Eye (tissue), 1 donor: ENCODE data around the gene MYEOV.

Experiments
- DNase-seq: peaks from one replicate; pipeline ENCODE4 v3.0.0-alpha.2; 2015

The MYEOV gene

DNA sequence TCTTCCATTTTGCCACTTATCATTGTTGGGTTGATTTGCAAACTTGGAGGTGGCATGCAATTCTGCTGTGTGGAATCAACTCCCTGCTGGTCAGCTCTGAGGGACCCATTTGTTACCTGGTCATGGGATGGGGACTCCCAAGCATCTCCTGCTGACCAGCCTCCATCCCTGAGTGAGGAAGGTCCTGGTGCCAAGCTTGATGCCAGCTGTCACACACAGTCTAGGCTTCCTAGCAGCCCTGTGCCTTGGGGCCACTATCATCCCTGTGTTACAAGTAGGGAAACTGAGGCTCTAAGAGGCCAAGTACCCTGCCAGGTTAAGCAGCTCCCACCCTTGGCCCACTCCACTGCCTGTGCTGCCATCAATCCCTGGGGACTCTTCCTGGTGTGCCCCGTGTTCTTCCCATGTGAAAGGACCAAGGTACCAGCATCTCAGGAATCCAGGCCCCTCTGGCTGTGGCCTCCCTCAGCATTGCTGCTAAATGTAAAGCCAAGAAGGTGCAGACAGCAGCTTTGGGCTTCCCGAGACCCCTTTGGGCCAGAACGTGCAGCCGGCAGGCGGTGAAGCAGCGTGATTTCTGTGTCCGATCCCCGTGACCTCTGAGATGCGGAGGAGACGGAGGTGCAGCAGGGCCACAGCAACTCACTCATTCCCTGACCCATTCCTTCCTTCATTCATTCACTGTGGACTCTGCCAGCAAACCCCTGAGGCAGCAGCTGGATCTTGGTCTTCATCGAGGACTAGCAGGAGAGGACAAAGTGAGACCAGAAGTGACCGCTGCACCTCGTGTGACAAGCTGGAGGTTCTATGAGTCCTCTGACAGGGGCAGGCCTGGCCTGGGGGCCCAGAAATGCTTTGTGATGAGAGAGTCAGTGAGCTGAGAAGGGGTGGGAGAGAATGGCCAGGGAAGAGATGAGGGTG, 49.7 kb downstream of the MYEOV start:
- DNase-seq = no peak

DNA sequence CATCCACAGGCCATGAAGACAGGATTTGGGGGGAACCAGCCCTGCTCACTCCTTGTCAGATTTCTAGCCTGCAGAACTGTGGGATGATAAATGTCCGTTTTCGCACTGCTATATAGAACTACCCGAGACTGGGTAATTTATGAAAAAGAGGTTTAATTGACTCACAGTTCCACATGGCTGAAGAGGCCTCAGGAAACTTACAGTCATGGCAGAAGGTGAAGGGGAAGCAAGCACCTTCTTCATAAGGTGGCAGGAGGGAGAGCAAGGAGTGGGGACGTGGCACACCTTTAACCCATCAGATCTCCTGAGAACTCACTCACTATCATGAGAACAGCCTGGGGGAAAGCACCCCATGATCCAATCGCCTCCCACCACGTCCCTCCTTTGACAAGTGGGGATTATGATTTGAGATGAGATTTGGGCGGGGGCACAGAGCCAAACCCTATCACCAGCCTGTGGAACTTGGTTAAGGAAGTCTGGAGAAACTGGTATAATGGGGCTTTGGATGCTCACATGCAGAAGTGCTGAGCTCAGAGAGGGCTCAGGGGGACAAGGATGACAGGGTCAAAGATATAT, 50.7 kb downstream of the MYEOV start:
- DNase-seq = no peak
